Stimulated activated naive B cell treated with anti-CD40 and anti-IgM and Interleukin-4, amounts not matched to agents 10 μg/mL and 1 μg/mL and 100 μg/mL, for 72 hours (primary cell): ENCODE results near the gene FBXO10.
A peak's percentile ranks its signal among the peaks of the same experiment; 100 is the strongest.

Source experiments
- ATAC-seq, 2 donors: fragments of 150-1000 bp; cut with Tn5 transposase; replicated peaks; 2 replicates each; pipeline ENCODE4 v1.10.0; 2021; ENCODE audit warnings: moderate library complexity in 1 of 2
- DNase-seq: peaks from one replicate; pipeline ENCODE4 v3.0.0; 2021
- H3K27ac Mint-ChIP-seq: one replicate; pipeline ENCODE4 v1.8.0; 2022; ENCODE audit warnings: mild to moderate bottlenecking, mixed read lengths
- H3K27me3 Mint-ChIP-seq, 2 donors: one replicate each; pipeline ENCODE4 v1.8.0; 2022; ENCODE audit warnings: mixed read lengths in 2 of 2
- H3K36me3 Mint-ChIP-seq, 2 donors: one replicate each; pipeline ENCODE4 v1.8.0; 2022; ENCODE audit warnings: mixed read lengths in 2 of 2, mild to moderate bottlenecking in 1 of 2
- H3K4me1 Mint-ChIP-seq, 2 donors: one replicate each; pipeline ENCODE4 v1.8.0; 2022; ENCODE audit warnings: mixed read lengths in 2 of 2, mild to moderate bottlenecking in 1 of 2
- H3K4me3 Mint-ChIP-seq, 2 donors: one replicate each; pipeline ENCODE4 v1.8.0; 2022; ENCODE audit warnings: mild to moderate bottlenecking in 2 of 2, mixed read lengths in 2 of 2, moderate library complexity in 1 of 2
- H3K9me3 Mint-ChIP-seq, 2 donors: one replicate each; pipeline ENCODE4 v1.8.0; 2022; ENCODE audit warnings: mixed read lengths in 2 of 2, mild to moderate bottlenecking in 1 of 2

FBXO10 gene, protein sequence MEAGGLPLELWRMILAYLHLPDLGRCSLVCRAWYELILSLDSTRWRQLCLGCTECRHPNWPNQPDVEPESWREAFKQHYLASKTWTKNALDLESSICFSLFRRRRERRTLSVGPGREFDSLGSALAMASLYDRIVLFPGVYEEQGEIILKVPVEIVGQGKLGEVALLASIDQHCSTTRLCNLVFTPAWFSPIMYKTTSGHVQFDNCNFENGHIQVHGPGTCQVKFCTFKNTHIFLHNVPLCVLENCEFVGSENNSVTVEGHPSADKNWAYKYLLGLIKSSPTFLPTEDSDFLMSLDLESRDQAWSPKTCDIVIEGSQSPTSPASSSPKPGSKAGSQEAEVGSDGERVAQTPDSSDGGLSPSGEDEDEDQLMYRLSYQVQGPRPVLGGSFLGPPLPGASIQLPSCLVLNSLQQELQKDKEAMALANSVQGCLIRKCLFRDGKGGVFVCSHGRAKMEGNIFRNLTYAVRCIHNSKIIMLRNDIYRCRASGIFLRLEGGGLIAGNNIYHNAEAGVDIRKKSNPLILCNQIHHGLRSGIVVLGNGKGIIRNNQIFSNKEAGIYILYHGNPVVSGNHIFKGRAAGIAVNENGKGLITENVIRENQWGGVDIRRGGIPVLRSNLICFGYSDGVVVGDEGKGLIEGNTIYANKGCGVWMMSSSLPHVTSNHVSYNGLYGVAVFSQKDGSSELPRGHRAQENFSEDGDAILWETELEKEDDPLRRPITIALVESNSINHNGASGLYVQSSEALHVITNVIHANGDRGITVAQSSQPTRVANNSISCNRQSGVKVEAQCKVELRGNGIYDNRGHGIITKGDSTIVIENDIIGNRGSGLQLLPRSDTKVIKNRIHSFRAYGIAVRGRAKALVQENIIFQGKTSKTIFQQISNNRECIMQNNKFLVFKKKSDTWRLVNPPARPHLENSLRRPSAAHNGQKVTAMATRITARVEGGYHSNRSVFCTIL

GRCh38 chr9:37575921-37576721, at the start of gene FBXO10:
FBXO10 (minus strand) TSS chr9:37576380; CDS start chr9:37541768, 34,612 bp downstream.
- Mint-ChIP-seq H3K27me3 (no peaks in the 10 kb centered on the region), H3K27ac (peak within 1 kb of the TSS; percentile 97), H3K36me3 (peaks cover 12 to 16% of the 10 kb centered on the region in 2 donors), H3K4me3 (peak within 1 kb of the TSS; percentile 86 to 90), H3K9me3 (no peaks in the 10 kb centered on the region), H3K4me1 (peaks cover 16 to 60% of the 10 kb centered on the region in 2 donors)
- DNase-seq (peak; percentile 48), ATAC-seq (peak; percentile 86 to 90)

- Mint-ChIP-seq H3K27me3 (peaks cover 0 to 6% of the 10 kb centered on the region in 2 donors), H3K27ac (no peak overlapping the region), H3K9me3 (no peaks in the 10 kb centered on the region), H3K4me3 (no peak overlapping the region), H3K36me3 (no peaks in the 10 kb centered on the region), H3K4me1 (peaks cover 2 to 4% of the 10 kb centered on the region in 2 donors)
- no peak for DNase-seq
- no peak for ATAC-seq
Measured at GRCh38 chr9:37625758-37626147, 49.6 kb upstream of the FBXO10 start.

- no peak overlapping the region for H3K4me3 Mint-ChIP-seq
- no peak for DNase-seq
- no peak for ATAC-seq
- H3K27me3 Mint-ChIP-seq: peaks cover 0 to 6% of the 10 kb centered on the region in 2 donors
- H3K9me3 Mint-ChIP-seq: no peaks in the 10 kb centered on the region
- H3K4me1 Mint-ChIP-seq: peaks cover 2 to 4% of the 10 kb centered on the region in 2 donors
- H3K27ac Mint-ChIP-seq: no peak overlapping the region
- no peaks in the 10 kb centered on the region for H3K36me3 Mint-ChIP-seq
Measured at GRCh38 chr9:37625036-37625757, 49.0 kb upstream of the FBXO10 start.

DNA sequence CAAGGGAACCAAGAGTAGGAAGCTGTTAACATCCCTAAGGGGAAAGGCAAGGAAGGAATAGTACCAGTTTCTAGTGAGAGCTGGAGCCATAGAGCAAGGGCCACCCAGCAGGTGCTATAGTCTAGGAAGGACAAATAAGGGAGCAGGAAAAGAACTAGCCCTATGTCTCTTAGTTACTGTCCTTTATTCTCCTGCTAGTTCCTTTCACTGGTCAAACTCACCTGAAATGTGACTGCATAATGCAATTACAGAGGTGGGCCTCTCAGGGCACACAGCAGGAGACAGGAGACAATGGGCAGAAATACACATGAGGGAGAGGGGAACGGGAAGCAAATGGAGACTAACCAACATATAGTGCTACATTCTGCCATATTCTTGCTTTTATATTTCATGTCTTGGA, 47.9 kb upstream of the FBXO10 start:
- Mint-ChIP-seq H3K27ac (no peak overlapping the region), H3K4me1 (peaks cover 2 to 4% of the 10 kb centered on the region in 2 donors), H3K27me3 (peaks cover 0 to 6% of the 10 kb centered on the region in 2 donors), H3K36me3 (no peaks in the 10 kb centered on the region), H3K9me3 (no peaks in the 10 kb centered on the region), H3K4me3 (no peak overlapping the region)
- DNase-seq (no peak), ATAC-seq (no peak)

DNA sequence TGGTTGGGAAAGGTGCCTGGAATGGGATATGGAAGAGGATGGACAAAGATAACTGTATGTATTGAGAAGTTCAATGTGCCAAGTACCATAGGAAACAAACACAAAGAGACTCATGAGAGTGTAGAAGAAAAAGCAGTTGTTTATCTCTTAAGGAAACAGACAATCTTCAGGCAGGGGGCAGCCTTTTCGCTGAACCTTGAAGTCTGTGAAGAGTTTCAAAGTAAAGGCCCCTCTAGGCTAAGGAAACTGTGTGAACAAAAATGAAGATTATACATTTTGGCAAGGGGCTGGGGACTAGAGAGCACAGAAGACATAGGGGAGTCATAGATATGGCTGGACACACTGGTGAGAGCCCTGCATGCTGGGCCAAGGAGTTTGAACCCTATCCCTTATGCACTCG, 47.1 kb upstream of the FBXO10 start:
- Mint-ChIP-seq H3K27me3 (peaks cover 0 to 6% of the 10 kb centered on the region in 2 donors), H3K4me3 (no peak overlapping the region), H3K36me3 (no peaks in the 10 kb centered on the region), H3K4me1 (peaks cover 2 to 4% of the 10 kb centered on the region in 2 donors), H3K27ac (no peak overlapping the region), H3K9me3 (no peaks in the 10 kb centered on the region)
- no peak for ATAC-seq
- no peak for DNase-seq

DNA sequence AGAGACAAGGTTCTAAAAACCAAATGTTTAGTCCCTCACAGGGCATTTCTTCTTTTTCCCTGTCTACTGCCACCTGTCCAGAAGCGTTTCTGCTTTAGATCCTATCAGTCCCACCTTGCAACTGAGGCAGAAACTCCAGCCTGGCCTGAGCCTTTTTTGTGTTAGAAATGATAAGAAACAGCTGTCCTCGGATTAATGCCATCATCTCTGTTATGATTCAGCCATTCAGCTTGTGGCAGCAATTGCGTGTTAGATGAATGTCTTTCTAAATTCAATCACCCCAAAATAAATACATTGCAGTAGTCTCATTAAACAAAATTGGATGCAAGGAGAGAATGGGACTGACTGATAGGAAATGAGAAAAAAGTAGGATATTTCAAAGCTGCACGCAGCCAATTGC, 46.3 kb upstream of the FBXO10 start:
- Mint-ChIP-seq H3K9me3 (no peaks in the 10 kb centered on the region), H3K27me3 (peaks cover 0 to 6% of the 10 kb centered on the region in 2 donors), H3K4me1 (peaks cover 2 to 4% of the 10 kb centered on the region in 2 donors), H3K4me3 (no peak overlapping the region), H3K36me3 (no peaks in the 10 kb centered on the region), H3K27ac (no peak overlapping the region)
- DNase-seq (no peak), ATAC-seq (no peak)

DNA sequence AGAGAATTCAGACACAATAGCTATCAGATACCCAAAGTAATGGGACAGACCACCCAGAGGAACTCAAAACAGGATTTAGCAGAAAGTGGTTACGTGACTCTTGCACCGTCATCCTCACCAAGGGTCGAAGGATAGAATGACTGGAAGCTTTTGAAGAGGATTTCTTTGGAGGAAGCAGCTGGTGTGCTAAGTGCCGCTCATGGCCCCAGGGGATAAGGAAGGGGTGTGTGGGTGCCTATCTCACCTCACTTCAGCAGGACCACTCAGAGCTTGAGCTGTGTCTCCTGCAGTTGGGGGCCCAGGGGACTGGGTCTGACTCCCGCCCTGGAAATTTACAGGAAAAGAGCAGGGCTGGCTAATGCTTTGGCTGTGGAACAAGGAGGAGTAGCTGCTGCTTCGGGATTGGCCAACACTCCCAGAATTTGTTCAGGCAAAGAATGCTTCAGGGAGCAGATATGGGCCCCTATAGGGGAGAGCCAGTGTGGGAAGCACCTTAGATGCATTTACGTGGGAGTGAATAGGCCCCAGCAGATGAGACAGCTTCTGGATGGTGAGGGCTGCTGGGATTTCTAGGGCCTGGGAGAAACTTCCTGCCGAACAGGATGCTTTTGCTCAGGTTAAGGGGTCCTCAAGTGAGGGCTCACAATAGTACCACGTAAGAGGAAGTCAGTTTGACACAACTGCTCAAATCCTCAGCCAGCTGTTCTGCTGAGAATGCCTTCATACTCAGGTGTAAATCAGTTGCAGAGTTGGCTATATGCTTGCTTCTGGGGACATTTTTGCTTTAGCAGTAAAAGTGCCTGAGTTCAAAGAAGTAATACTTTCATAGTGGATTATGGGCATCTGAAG, 45.3 kb upstream of the FBXO10 start:
- H3K4me3 Mint-ChIP-seq: no peak overlapping the region
- no peaks in the 10 kb centered on the region for H3K36me3 Mint-ChIP-seq
- ATAC-seq (no peak), DNase-seq (no peak)
- no peaks in the 10 kb centered on the region for H3K9me3 Mint-ChIP-seq
- H3K4me1 Mint-ChIP-seq: peaks cover 0 to 4% of the 10 kb centered on the region in 2 donors
- H3K27ac Mint-ChIP-seq: no peak overlapping the region
- peaks cover 0 to 6% of the 10 kb centered on the region in 2 donors for H3K27me3 Mint-ChIP-seq

GRCh38 chr9:37620396-37620795, 44.2 kb upstream of the FBXO10 start:
- Mint-ChIP-seq H3K36me3 (no peaks in the 10 kb centered on the region), H3K27me3 (peaks cover 0 to 6% of the 10 kb centered on the region in 2 donors), H3K4me1 (peaks cover 0 to 4% of the 10 kb centered on the region in 2 donors), H3K27ac (no peak overlapping the region), H3K9me3 (no peaks in the 10 kb centered on the region), H3K4me3 (no peak overlapping the region)
- ATAC-seq (no peak), DNase-seq (no peak)

DNA sequence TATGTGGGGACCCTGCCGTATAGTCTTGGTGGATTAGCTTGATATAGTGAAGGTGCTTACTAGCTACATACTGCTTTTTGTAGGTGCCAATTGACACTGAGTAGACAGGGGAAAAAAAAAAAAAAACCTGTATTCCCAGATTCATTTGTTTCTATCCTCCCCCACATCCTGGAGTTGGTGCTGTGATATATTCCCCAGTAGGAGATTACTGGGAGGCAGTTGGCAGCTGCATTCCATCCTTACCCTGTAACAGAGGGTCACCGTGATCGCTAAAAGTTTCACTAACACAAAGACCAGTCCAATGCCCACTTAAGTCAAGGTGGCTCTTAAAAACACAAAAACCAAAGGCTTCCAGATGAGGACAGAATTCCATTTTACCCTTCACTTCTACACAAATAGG, 43.6 kb upstream of the FBXO10 start:
- Mint-ChIP-seq H3K36me3 (no peaks in the 10 kb centered on the region), H3K27ac (no peak overlapping the region), H3K4me3 (no peak overlapping the region), H3K9me3 (no peaks in the 10 kb centered on the region), H3K4me1 (peaks cover 0 to 4% of the 10 kb centered on the region in 2 donors), H3K27me3 (peaks cover 0 to 6% of the 10 kb centered on the region in 2 donors)
- no peak for DNase-seq
- ATAC-seq: no peak

- no peaks in the 10 kb centered on the region for H3K36me3 Mint-ChIP-seq
- no peaks in the 10 kb centered on the region for H3K9me3 Mint-ChIP-seq
- peaks cover 0 to 6% of the 10 kb centered on the region in 2 donors for H3K27me3 Mint-ChIP-seq
- H3K4me1 Mint-ChIP-seq: peaks cover 0 to 4% of the 10 kb centered on the region in 2 donors
- no peak for ATAC-seq
- no peak for DNase-seq
- no peak overlapping the region for H3K27ac Mint-ChIP-seq
- H3K4me3 Mint-ChIP-seq: no peak overlapping the region
Measured at GRCh38 chr9:37618817-37619216, 42.6 kb upstream of the FBXO10 start.

GRCh38 chr9:37617832-37618231, 41.7 kb upstream of the FBXO10 start:
- H3K27me3 Mint-ChIP-seq: peaks cover 0 to 6% of the 10 kb centered on the region in 2 donors
- DNase-seq (no peak), ATAC-seq (no peak)
- H3K27ac Mint-ChIP-seq: no peak overlapping the region
- H3K9me3 Mint-ChIP-seq: no peaks in the 10 kb centered on the region
- no peak overlapping the region for H3K4me3 Mint-ChIP-seq
- no peaks in the 10 kb centered on the region for H3K36me3 Mint-ChIP-seq
- peaks cover 0 to 4% of the 10 kb centered on the region in 2 donors for H3K4me1 Mint-ChIP-seq

GRCh38 chr9:37617161-37617560, 41.0 kb upstream of the FBXO10 start:
- Mint-ChIP-seq H3K27me3 (peaks cover 0 to 6% of the 10 kb centered on the region in 2 donors), H3K4me1 (peaks cover 0 to 4% of the 10 kb centered on the region in 2 donors), H3K4me3 (no peak overlapping the region), H3K27ac (no peak overlapping the region), H3K36me3 (no peaks in the 10 kb centered on the region), H3K9me3 (no peaks in the 10 kb centered on the region)
- ATAC-seq: no peak
- no peak for DNase-seq

- Mint-ChIP-seq H3K4me3 (no peak overlapping the region), H3K36me3 (no peaks in the 10 kb centered on the region), H3K27ac (no peak overlapping the region), H3K4me1 (peaks cover 0 to 6% of the 10 kb centered on the region in 2 donors), H3K27me3 (peaks cover 9 to 10% of the 10 kb centered on the region in 2 donors), H3K9me3 (no peaks in the 10 kb centered on the region)
- DNase-seq: no peak
- no peak for ATAC-seq
Measured at GRCh38 chr9:37611961-37612360, 35.8 kb upstream of the FBXO10 start.
